Activated CD4-positive, alpha-beta T cell treated with anti-CD3 and anti-CD28 coated beads, Interleukin-2, amount 50 U/mL, for 1 hour (primary cell): ENCODE results near the gene C2orf72.
"Not testable (repeated sequence)": the region's sequence is repeated elsewhere in the genome, so short reads cannot be mapped to it uniquely, and the experiment has no call there.

Experiments used
- DNase-seq: peaks from one replicate; pipeline ENCODE4 v3.0.0-alpha.2; 2020

The C2orf72 gene

GRCh38 chr2:231037202-231037730 lies at the start of gene C2orf72:
Gene C2orf72, plus strand, starts transcription at chr2:231037523. Its CDS starts 43 bp downstream, at chr2:231037566.
- DNase-seq, result no peak

DNA sequence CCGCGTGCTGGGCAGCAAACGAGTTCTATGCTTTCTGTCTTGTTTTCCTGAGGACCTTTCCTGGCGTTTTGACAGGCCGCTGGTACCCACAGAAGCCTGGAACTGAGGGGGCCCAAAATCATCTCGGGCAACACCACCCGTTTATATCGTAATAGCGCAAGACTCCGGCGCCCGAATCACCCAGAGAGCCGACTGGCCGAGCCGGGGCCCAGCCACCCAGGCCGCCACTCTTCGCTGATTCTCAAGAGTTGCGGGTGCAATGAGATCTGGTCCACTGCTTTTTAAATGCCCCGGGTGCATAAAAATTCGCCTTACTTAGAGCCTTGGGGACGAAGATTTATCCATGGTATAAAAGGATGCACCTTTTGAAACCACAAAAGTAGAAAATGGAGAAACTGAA lies 47.6 kb upstream of the C2orf72 start:
- DNase-seq, result no peak

DNA sequence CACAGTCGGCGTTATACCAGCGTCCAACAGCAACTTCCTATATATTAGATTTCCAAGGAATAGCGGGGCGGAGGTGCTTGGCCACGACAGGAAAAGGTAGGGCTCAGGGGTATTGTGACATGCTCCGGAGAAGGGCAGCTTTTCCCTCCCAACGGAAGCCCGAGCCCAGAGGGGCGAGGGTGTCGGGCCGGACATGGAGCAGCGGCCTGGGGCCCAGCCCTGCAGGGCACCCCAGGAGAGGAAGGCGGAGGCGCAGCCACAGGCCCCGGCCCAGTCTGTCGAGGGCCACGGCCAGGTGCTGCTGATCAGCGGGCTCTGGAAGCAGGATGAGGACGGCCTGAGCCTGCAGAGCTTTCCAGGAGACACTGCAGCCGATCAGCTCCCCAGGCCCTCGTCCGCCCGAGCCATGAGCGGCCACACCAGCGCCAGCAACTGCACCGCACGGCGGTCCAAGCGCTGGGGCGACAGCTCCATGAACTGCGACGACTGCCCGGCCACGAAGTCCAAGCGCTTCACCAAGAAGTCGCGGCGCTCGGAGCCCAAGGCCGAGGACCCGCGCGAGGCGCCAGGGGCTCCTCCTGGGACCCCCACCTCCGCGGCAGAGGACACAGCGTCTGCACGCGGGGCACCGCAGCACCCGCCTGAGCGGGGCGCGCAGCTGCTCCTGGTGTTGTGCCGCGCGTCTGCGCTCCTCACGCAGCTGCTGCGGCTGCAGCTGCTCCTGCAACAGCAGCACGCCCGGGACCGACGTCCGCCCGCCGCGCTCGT lies 47.0 kb upstream of the C2orf72 start:
- DNase-seq, result no peak

- no peak for DNase-seq
Observed at GRCh38 chr2:230990899-230991150, 46.5 kb upstream of the C2orf72 start.

- no peak for DNase-seq
Observed at GRCh38 chr2:230991598-230991997, 45.7 kb upstream of the C2orf72 start.

DNA sequence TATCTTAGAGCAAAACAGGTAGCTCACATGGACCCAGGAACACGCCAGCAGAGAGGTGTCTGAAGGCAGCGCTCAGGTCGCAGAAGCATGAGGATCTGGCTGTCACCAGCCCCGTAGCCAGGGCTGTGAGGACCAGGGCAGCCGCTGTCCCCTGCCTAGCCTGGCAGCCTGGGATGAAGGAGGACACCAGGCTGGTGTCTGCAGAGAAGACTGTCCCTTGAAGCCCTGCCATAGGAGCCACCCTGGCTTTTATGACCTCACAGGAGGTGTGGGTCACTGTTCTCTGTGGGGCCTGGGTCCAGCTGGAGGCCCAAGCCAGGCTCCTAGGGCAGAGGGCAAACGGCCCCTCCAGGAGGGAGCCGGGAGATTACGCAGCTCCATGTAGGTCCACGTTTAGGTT lies 41.5 kb upstream of the C2orf72 start, which contains the start of gene SPATA3:
Gene SPATA3 (plus strand): TSS at position 301 of the 400 bp plus-strand sequence. CDS start 113 bp downstream, outside the sequence.
- DNase-seq, result no peak

GRCh38 chr2:230996661-230997060 lies 40.7 kb upstream of the C2orf72 start:
- no peak for DNase-seq

DNA sequence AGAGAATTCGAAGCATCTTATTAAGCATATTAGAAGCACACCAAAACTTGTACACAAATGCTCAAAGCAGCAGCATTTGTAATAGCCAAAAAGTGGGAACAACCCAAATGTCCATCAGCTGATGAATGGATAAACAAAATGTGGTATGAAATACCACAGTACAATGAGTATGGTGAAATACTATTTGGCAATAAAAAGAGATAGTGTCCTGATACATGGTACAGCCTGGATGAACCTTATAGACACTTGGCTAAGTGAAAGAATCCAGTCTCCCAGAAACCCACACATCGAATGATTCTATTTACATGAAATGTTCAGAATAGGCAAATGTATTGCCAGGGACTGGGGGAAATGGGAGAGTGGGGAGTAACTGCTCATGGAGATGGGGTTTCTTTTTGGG lies 38.4 kb upstream of the C2orf72 start:
- no peak for DNase-seq

GRCh38 chr2:230999477-230999876 lies 37.8 kb upstream of the C2orf72 start:
- no peak for DNase-seq

DNA sequence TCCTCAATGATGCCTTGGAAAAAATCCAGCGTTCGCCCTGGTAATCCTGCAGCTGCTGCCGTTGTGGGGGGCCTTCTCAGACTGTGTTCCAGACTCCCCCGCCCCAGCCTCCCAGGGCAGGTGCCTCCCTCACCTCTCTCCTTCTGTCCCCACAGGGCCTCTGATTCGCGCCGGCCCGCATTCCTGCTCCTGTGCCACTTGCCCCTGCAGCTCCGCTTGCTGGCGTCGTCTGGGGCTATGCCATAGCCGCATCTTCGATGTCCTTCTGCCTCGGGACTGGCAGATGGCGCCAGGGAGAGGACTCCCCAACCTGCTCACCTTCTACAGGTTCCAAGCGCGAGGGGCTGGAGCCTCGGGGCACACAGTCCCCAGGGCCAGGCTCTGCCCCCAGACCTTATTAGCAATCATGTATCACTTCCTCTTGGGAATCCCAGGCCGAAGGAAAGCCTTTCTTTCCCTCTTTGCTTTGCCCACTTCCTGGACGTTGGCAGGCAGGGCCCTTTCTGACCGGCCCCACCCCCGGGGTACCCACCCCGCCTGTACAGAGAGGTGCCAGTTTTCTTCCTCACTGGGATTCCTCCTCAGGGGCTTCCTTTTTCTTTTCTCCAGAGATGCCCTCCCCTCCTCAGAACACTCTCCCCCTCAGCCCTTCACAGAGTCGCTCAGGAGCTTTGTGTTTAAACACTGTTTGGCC lies 37.0 kb upstream of the C2orf72 start:
- DNase-seq, result no peak

DNA sequence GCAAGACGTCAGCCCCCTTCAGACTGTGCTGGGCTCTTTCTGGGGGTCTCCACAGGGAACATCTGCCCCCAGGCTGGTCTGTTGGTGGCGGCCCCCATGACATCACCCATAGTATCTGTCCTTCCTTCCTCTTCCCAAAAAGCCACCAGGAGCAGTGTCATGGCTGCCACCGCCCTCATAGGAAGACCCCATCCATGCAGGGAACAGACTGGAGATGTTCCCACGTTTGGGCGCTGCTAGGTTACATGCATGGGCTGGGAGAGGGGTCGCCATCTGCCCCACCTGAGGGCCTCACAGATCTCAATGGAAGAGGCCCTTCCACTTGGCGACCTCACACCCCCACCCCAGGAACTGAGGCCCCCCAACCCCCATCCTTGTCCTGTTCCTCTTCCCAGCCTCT lies 36.3 kb upstream of the C2orf72 start:
- no peak for DNase-seq

DNA sequence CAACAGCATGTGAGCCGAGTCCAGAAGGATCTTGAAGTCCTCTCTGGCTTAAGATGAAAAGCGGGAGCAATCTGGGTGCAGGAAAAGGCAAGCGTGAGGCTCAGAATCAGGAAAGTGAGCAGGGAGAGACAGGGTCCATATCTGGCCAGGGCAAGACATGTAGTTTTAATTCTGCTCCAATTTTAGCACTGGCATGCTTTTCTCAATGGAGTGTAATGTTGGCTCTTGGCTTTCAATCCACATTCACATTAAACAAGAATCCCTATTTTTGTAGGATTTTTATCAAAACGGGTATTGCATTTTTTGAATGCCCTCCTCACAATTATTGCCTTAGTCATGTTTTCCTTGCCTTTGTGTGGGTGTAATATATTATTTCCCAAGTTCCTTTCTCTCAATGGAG lies 35.4 kb upstream of the C2orf72 start:
- DNase-seq, result no peak

DNA sequence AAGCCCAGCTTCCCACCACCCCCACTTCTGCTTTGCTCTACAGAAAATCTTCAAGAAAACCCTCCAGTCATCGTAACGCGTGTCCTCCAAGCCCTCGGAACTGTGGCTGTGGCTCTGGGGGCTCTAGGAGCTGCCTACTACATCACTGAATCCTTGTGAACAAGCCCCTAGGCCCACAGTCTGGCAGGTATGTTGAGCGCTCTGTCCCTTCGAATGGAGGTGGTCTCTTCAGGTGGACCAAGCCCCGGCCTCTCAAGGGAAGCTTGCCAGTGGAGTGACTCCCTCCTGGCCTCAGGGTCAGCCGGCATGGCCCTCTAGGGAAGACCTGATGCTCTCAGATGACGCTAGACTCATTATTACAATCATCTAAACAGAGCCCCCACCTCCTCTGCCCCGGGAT lies 34.7 kb upstream of the C2orf72 start:
- no peak for DNase-seq

DNA sequence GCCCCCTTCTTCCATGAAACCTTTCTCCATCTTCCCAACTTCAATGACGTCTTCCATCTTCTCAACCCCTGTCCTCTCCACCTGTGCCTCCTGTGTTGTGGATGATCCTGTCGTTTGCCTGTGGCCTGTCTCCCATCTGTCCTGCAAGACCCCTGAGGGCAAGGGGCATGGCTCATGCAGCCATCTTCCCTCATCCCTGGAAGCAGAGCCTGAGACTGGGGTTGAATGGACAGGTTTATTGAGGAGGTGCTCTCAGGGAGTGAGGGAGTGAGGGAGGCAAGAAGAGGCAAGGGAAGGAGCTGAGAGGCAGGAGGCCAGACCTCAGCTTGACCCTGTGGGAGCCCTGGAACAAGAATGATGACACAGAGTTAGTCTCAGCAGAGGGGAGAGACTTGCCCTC lies 34.1 kb upstream of the C2orf72 start:
- no peak for DNase-seq

DNA sequence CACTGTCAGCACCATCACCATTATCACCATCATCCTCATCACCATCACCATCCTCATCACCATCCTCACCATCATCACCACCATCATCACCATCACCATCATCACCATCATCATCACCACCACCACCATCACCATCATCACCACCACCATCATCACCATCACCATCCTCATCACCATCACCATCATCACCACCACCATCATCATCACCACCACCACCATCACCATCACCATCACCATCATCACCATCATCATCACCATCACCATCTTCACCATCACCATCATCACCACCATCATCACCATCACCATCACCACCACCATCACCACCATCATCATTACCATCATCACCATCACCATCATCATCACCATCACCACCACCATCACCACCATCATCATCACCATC lies 32.4 kb upstream of the C2orf72 start:
- not testable (repeated sequence) for DNase-seq

- DNase-seq, result no peak
Observed at GRCh38 chr2:231007286-231008098, 29.8 kb upstream of the C2orf72 start.

- no peak for DNase-seq
Observed at GRCh38 chr2:231008131-231008530, 29.2 kb upstream of the C2orf72 start.

GRCh38 chr2:231009236-231009919 lies 27.9 kb upstream of the C2orf72 start:
- no peak for DNase-seq

DNA sequence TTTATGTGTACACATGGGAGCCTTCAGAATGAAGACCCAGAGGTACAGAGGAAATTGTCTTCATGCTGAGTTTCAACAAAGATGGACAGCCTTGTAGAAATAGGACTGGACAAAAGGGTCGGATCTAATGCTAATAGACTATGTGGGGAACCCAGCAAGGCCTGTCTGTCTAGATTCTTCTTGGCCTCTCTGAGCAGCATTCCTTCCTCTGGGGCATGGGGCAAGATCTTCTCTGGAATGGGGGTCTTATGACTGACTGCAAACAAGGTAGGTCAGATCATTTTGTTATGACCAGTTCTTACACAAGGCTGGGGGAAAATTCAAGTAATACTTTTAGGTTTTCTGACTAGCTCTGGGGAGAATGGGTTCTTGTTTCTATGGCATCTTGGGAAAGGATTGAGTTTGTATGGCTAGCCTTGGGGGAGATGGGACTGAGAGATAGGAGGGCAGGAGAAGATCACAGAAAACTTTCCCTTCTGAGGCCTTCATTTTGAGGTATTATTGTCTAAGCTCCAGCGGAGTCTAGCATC lies 27.1 kb upstream of the C2orf72 start:
- no peak for DNase-seq

- DNase-seq, result no peak
Observed at GRCh38 chr2:231011526-231011925, 25.8 kb upstream of the C2orf72 start.

GRCh38 chr2:231012463-231012862 lies 24.9 kb upstream of the C2orf72 start:
- DNase-seq, result no peak

GRCh38 chr2:231013820-231014219 lies 23.5 kb upstream of the C2orf72 start:
- no peak for DNase-seq

DNA sequence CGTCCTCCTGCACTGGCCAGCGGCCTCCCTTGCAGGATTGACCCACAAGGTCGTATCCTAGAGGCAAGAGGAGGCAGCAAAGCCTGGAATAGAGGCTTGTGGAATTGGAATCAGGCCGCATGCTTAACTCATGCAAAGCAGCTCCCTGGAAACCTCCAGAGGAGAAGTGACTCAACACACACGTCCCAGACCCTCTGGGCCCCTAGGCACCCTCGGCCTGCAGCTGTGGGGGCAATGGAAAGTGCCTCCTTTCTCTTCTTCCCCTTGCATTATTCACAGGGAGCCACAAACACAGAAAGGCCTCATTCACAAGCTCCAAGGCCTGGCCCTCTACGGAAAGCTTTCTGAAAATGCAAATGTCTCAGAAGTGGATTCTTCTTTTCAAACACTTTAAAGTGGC lies 21.8 kb upstream of the C2orf72 start:
- DNase-seq, result no peak
